ENCODE data around the gene KCNQ1OT1.

DNA sequence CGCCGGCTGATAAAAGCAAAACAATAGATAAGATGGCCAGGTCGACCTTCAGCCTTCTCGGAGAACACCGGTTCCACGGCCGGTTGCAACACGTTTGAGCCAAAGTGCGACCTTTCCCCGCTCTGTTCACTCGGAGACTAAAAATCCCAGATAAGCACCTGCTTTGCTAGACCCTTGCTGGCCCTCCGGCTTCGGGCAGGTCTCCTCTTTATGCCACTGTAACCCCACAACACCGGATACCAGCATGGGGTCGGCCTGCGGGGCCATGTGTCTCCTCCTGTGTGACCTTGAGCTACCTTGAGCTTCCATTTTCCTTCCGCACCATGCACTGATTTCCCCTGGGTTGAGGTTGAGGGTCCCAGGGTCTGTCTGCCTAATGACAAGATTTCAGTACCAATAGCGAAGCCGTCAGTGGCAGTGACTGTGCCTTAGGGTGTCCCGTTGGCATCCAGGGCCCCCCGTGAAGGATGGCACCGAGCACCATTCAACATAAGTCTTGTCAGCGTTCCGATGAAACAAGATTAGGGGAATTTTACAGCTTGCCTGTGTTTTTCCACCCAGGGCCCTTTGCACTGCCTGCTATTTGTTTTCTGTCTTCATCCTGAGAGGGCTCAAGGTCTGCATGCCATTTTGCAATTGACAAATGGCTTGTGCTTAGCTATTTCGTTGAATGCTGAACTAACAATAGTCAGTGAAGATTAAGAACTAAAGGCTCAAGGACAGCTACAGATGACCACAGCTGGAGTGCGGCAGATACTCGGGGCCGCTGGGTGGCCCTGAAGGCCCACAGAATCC, 136.4 kb downstream of the KCNQ1OT1 start:
- peak in 1 of 2 donors; percentile 31 for TF ChIP-seq POLR2A (IDR thresholded peaks at IDR 0.05)
- TF ChIP-seq, protein P1, sequence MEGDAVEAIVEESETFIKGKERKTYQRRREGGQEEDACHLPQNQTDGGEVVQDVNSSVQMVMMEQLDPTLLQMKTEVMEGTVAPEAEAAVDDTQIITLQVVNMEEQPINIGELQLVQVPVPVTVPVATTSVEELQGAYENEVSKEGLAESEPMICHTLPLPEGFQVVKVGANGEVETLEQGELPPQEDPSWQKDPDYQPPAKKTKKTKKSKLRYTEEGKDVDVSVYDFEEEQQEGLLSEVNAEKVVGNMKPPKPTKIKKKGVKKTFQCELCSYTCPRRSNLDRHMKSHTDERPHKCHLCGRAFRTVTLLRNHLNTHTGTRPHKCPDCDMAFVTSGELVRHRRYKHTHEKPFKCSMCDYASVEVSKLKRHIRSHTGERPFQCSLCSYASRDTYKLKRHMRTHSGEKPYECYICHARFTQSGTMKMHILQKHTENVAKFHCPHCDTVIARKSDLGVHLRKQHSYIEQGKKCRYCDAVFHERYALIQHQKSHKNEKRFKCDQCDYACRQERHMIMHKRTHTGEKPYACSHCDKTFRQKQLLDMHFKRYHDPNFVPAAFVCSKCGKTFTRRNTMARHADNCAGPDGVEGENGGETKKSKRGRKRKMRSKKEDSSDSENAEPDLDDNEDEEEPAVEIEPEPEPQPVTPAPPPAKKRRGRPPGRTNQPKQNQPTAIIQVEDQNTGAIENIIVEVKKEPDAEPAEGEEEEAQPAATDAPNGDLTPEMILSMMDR (IDR thresholded peaks at IDR 0.05) = peak in 2 of 6 experiments; percentile 18 to 43

Data from adrenal gland (tissue), 5 donors.